Sigmoid colon (tissue), 7 donors: ENCODE measurements around the gene DCTN3. TPM values are rescaled to one million over a fixed set of nuclear protein-coding genes. Genes with fewer than 3 reads are reported as not detected.
A peak's percentile ranks its signal among the peaks of the same experiment; 100 is the strongest.
"Not testable (repeated sequence)": the region's sequence is repeated elsewhere in the genome, so short reads cannot be mapped to it uniquely, and the experiment has no call there.

Experiments
- DNase-seq: peaks from one replicate; pipeline ENCODE4 v3.0.0-alpha.2; 2019
- H3K27ac ChIP-seq, 4 donors: fragments of 200-600 bp; sonication (generic); one replicate each; pipeline ENCODE4 v1.5.1; 2016 to 2019; ENCODE audit warnings: mild to moderate bottlenecking in 1 of 4
- H3K27me3 ChIP-seq, 3 donors: fragments of 200-600 bp; sonication (generic); one replicate each; pipeline ENCODE4 v1.5.1; 2019; ENCODE audit warnings: mild to moderate bottlenecking in 1 of 3
- H3K36me3 ChIP-seq, 4 donors: fragments of 200-600 bp; sonication (generic); one replicate each; pipeline ENCODE4 v1.5.1; 2016 to 2019
- H3K4me1 ChIP-seq, 4 donors: fragments of 200-600 bp; sonication (generic); one replicate each; pipeline ENCODE4 v1.5.1; 2017 to 2019
- H3K4me3 ChIP-seq, 4 donors: fragments of 200-600 bp; sonication (generic); one replicate each; pipeline ENCODE4 v1.5.1; 2017 to 2019; ENCODE audit warnings: mild to moderate bottlenecking in 2 of 4, moderate library complexity in 1 of 4
- H3K9me3 ChIP-seq, 4 donors: fragments of 200-600 bp in 3 of 4; sonication (generic) in 3 of 4; one replicate each; pipeline versions ENCODE4 v1.5.1 to v1.6.1; 2013 to 2019
- EP300 ChIP-seq, 4 donors: sonication (generic); formaldehyde crosslinking; IDR thresholded peaks; one replicate each; pipeline ENCODE4 v1.6.1; 2017; ENCODE audit warnings: antibody characterized with exemption in 4 of 4
- POLR2A ChIP-seq, 2 donors: fragments of 450-650 bp; IDR thresholded peaks; one replicate each; pipeline ENCODE4 v1.6.1; 2016; ENCODE audit warnings: antibody characterized with exemption in 2 of 2, mild to moderate bottlenecking in 2 of 2, moderate library complexity in 2 of 2
- POLR2AphosphoS5 ChIP-seq, 4 donors: sonication (generic); formaldehyde crosslinking; IDR thresholded peaks; one replicate each; pipeline ENCODE4 v1.6.1; 2017; ENCODE audit warnings: antibody characterized with exemption in 4 of 4
- WGBS, 2 donors: extraction: QIAGEN DNeasy Blood & Tissue Kit; methylation state at CpG; one replicate each; pipeline ENCODE4 v1.1.7; 2013; 5-methylcytosine and 5-hydroxymethylcytosine counted together
- intact Hi-C: fragments of 100-400 bp; cut with DNase I; formaldehyde crosslinking; loops from one replicate; pipeline ENCODE4 v1.15.1; 2023
- polyA plus RNA-seq, 3 donors: library from polyadenylated mRNA; stranded (reverse); fragments of 200-250 nt; gene quantifications; one replicate each; pipeline ENCODE4 v1.2.3, GENCODE V29; 2013
- total RNA-seq, 4 donors: library from RNA; depleted of rRNA; stranded (reverse); fragments of >200 nt; gene quantifications; one replicate each; pipeline ENCODE4 v1.1.0, GENCODE V29; 2016
- TF ChIP-seq, protein P1 (sequence below), 4 experiments: fragments of 450-650 bp in 3 of 4; fragments of 200-600 bp in 1 of 4; IDR thresholded peaks; one replicate each; pipeline ENCODE4 v1.5.1; 2016 to 2019; ENCODE audit warnings: antibody characterized with exemption in 4 of 4, mild to moderate bottlenecking in 3 of 4, moderate library complexity in 2 of 4
- donor health status: healthy with polysubstance abuse.
- donor health status: Bipolar disorder and iron deficiency.
- donor health status: healthy.

DCTN3 gene
- total and polyA plus RNA-seq, 7 donors: 59.6 to 122 (median 90.7) TPM

DNA sequence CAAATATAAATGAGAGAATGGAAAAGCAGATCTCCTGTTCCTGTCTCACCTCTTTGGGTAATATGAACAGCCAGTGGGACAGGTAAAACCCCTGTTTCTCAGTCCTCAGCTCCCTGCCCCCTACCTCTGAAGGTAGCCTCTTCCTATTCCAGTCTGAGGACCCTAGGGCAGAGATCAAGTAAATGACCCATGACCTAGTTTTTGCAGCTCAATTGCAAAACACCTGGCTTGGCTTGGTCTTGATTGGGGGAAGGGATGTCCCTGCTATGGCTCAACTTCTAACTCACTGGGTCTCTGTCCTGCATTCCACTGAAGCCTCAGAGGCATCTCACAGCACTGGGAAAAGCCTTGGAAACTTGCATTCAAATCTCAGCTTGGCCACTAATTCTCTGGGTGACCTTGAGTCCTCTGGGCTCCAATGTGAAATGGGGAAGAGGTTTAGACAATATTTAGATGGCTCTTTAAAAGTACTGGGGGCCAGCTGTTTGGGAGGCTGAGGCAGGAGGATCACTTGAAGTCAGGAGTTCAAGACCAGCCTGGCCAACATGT is 24.5 kb upstream of the DCTN3 start:
- DNase-seq: no peak
- H3K36me3 ChIP-seq: peaks cover 5 to 18% (median 13%) of the 10 kb centered on the region in 4 donors
- H3K27ac ChIP-seq: no peak overlapping the region
- no peaks in the 10 kb centered on the region for H3K27me3 ChIP-seq
- peaks cover 0 to 28% (median 25%) of the 10 kb centered on the region in 4 donors for H3K4me1 ChIP-seq
- H3K9me3 ChIP-seq: no peaks in the 10 kb centered on the region
- intact Hi-C loops: loop anchor here (5.0 kb wide), 1 partner anchor 57 kb away; no protein-coding TSS in a partner anchor
- no peak overlapping the region for H3K4me3 ChIP-seq
- no peak for TF ChIP-seq EP300 (IDR thresholded peaks at IDR 0.05)
- no peak for TF ChIP-seq POLR2AphosphoS5 (IDR thresholded peaks at IDR 0.05)
- TF ChIP-seq, protein P1, sequence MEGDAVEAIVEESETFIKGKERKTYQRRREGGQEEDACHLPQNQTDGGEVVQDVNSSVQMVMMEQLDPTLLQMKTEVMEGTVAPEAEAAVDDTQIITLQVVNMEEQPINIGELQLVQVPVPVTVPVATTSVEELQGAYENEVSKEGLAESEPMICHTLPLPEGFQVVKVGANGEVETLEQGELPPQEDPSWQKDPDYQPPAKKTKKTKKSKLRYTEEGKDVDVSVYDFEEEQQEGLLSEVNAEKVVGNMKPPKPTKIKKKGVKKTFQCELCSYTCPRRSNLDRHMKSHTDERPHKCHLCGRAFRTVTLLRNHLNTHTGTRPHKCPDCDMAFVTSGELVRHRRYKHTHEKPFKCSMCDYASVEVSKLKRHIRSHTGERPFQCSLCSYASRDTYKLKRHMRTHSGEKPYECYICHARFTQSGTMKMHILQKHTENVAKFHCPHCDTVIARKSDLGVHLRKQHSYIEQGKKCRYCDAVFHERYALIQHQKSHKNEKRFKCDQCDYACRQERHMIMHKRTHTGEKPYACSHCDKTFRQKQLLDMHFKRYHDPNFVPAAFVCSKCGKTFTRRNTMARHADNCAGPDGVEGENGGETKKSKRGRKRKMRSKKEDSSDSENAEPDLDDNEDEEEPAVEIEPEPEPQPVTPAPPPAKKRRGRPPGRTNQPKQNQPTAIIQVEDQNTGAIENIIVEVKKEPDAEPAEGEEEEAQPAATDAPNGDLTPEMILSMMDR (IDR thresholded peaks at IDR 0.05): no peak
- no peak for TF ChIP-seq POLR2A (IDR thresholded peaks at IDR 0.05)

DNA sequence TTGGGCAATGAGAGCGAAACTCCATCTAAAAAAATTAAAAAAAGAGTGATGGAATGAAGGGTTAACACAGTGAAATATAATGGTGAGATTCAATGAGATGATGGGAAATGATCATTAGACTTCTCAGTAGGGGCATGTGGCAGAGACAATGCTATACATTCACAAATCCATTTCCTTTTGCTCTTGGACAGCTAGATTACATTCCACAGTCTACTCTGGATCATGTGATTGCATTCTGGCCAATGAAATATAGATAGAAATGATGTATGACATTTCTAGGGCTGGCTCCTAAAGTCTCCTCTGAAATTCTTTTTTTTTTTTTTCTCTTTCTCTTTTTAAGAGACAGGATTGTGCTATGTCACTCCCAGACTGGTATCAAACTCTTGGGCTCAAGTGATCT is 22.4 kb upstream of the DCTN3 start:
- Histone ChIP-seq H3K4me3 (no peak overlapping the region), H3K9me3 (no peaks in the 10 kb centered on the region), H3K36me3 (no peaks in the 10 kb centered on the region), H3K27me3 (no peaks in the 10 kb centered on the region), H3K4me1 (peaks cover 0 to 21% (median 20%) of the 10 kb centered on the region in 4 donors), H3K27ac (no peak overlapping the region)
- no peak for DNase-seq
- TF ChIP-seq EP300 (IDR thresholded peaks at IDR 0.05): no peak
- TF ChIP-seq, protein P1 (IDR thresholded peaks at IDR 0.05): no peak
- intact Hi-C loops: no loop called here
- WGBS, 2 donors: 96% methylated on average over 1 of the region's 1 CpG

DNA sequence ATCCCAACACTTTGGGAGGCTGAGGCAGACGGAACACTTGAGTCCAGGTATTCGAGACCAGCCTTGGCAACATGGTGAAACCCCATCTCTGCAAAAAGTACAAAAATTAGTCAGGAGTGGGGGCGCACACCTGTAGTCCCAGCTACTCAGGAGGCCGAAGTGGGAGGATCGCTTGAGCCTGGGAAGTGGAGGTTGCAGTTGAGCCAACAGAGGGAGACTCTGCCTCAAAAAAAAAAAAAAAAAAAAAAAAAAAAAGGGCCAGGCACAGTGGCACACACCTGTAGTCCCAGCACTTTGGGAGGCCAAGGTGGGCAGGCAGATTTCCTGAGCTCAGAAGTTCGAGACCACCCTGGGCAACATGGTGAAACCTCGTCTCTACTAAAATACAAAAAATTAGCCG is 19.0 kb upstream of the DCTN3 start:
- H3K27ac ChIP-seq, H3K4me3 ChIP-seq, H3K27me3 ChIP-seq, intact Hi-C loops, DNase-seq, H3K9me3 ChIP-seq: not testable (repeated sequence)
- Histone ChIP-seq H3K4me1 (peaks cover 0 to 29% (median 27%) of the 10 kb centered on the region in 4 donors), H3K36me3 (peaks cover 0 to 12% (median 3%) of the 10 kb centered on the region in 4 donors)
- WGBS, 2 donors: 83 to 89% methylated on average over 8 of the region's 8 CpGs

DNA sequence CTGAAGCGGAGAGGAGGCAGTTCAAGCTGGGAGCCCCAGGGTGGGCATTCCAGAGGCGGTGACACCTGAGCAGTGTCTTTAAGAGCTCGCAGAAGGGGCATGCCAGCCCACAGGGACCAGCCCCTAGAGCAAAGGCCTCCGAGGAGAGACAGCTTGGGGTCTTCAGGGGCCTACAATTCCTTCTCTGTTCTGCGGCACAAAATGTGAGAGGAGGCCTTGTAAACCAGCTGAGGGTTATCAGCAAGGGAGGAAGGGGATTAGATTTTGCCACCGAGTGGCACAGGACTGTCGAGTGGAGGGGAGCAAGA is 17.8 kb upstream of the DCTN3 start:
- Histone ChIP-seq H3K27ac (peak overlapping the region; percentile 85 to 91 (median 87)), H3K27me3 (no peaks in the 10 kb centered on the region), H3K4me1 (peaks cover 0 to 33% (median 30%) of the 10 kb centered on the region in 4 donors), H3K9me3 (no peaks in the 10 kb centered on the region), H3K4me3 (peak overlapping the region; percentile 58 to 69 (median 65)), H3K36me3 (peaks cover 0 to 12% (median 3%) of the 10 kb centered on the region in 4 donors)
- TF ChIP-seq, protein P1 (IDR thresholded peaks at IDR 0.05): no peak
- TF ChIP-seq EP300 (IDR thresholded peaks at IDR 0.05) (no peak), POLR2A (IDR thresholded peaks at IDR 0.05) (no peak), POLR2AphosphoS5 (IDR thresholded peaks at IDR 0.05) (no peak)
- DNase-seq: no peak
- 7 to 20% methylated on average over 7 of the region's 7 CpGs for WGBS, 2 donors
- intact Hi-C loops: no loop called here

DNA sequence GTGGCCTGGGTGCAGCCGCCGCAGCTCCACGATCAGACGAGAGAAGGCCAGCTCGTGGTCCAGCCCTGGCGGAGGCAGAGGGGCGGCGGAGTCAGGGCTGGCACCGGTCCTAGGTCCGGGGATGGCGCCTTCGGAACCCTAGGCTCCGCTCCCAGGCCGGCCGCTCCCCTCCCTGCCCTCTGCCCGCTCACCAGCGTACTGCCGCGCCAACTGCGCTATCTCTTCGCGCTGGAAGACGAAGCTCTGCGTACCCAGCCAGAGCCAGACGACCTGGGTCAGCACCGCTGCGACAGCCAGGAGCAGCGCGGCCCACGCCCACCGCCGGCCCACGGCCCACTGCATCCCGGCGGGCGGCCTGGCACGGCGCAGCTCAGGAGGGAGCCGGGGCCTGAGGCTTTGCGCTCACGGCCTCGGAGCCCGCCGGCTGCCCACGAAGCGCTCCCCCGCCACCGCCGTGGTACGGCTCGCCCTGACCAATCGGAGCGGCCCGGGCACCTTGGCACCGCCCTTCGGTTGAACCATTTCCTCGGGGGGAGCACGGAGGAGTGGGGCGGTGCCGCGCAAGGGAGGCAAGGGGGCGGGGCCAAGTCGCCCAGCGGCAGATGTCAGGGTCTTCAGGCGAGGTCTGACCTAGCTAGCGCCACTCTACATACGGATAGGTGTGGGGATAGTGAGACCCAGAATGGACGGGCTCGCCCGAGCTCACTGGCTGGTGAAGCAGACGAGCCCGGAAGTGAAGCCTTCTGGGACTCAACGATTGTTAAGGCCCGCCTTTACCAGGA is 17.3 kb upstream of the DCTN3 start, which contains the start of gene SIGMAR1:
Gene SIGMAR1, minus strand, starts transcription at position 432 of the 782 bp plus-strand sequence. Its CDS starts 90 bp downstream, at position 342.
- Histone ChIP-seq H3K36me3 (peaks cover 0 to 12% (median 3%) of the 10 kb centered on the region in 4 donors), H3K27me3 (no peaks in the 10 kb centered on the region), H3K4me1 (peaks cover 0 to 33% (median 30%) of the 10 kb centered on the region in 4 donors), H3K27ac (peak within 1 kb of the TSS; percentile 85 to 91 (median 87)), H3K9me3 (no peaks in the 10 kb centered on the region), H3K4me3 (peak within 1 kb of the TSS; percentile 58 to 69 (median 65))
- intact Hi-C loops: no loop called here
- DNase-seq: peak; percentile 97
- WGBS, 2 donors: 0 to 1% methylated on average over 74 of the region's 74 CpGs
- TF ChIP-seq POLR2A (IDR thresholded peaks at IDR 0.05) (peak; percentile 39 to 48), EP300 (IDR thresholded peaks at IDR 0.05) (no peak), POLR2AphosphoS5 (IDR thresholded peaks at IDR 0.05) (peak; percentile 80 to 92 (median 88))
- TF ChIP-seq, protein P1 (IDR thresholded peaks at IDR 0.05): no peak
